ENCODE data around the gene SCGB1A1.

GRCh38 chr11:62430425-62430824 lies 11.6 kb downstream of the SCGB1A1 start:
- TF ChIP-seq EP300 (IDR thresholded peaks at IDR 0.05) (no peak), CTCF (IDR thresholded peaks at IDR 0.05) (no peak)
